ENCODE measurements around the gene ASF1A. TPM values are rescaled to one million over a fixed set of nuclear protein-coding genes. Genes with fewer than 3 reads are reported as not detected.

The ASF1A gene
- total and polyA plus RNA-seq, 3 donors from 2014 or later, result 11.1 to 16.6 (median 13.0) TPM

DNA sequence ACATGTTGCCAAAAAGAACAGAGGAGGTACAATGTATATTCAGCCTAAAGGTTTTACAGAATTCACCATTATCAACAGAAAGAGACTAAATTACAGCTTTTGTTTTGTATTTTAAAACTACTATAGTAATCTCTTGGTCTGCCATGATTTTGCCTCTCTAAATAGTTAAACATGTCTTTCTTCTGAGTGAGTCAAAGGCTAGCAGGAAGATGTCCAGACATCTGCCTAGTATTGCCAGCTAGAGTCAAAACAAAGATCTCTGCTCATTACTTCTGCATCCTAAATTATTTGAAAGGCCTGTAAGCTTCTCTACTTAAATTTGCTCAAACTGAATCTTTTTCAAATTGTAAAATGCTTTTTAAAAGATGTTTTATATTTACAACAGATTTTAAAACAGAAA is 8.8 kb downstream of the ASF1A start:
- Histone ChIP-seq H3K36me3 (ENCODE audit: low read depth, missing control alignments) (no peaks in the 10 kb centered on the region), H3K9me3 (no peaks in the 10 kb centered on the region), H3K27me3 (no peaks in the 10 kb centered on the region), H3K27ac (no peak overlapping the region), H3K4me1 (no peaks in the 10 kb centered on the region), H3K4me3 (no peak overlapping the region)
- intact Hi-C loops (cut with DNase I; ENCODE audit: low total_unique reads), result no loop called here
- DNase-seq, result no peak
- TF ChIP-seq POLR2A (IDR thresholded peaks at IDR 0.05), result no peak
- TF ChIP-seq, protein P1, sequence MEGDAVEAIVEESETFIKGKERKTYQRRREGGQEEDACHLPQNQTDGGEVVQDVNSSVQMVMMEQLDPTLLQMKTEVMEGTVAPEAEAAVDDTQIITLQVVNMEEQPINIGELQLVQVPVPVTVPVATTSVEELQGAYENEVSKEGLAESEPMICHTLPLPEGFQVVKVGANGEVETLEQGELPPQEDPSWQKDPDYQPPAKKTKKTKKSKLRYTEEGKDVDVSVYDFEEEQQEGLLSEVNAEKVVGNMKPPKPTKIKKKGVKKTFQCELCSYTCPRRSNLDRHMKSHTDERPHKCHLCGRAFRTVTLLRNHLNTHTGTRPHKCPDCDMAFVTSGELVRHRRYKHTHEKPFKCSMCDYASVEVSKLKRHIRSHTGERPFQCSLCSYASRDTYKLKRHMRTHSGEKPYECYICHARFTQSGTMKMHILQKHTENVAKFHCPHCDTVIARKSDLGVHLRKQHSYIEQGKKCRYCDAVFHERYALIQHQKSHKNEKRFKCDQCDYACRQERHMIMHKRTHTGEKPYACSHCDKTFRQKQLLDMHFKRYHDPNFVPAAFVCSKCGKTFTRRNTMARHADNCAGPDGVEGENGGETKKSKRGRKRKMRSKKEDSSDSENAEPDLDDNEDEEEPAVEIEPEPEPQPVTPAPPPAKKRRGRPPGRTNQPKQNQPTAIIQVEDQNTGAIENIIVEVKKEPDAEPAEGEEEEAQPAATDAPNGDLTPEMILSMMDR (IDR thresholded peaks at IDR 0.05), result no peak

DNA sequence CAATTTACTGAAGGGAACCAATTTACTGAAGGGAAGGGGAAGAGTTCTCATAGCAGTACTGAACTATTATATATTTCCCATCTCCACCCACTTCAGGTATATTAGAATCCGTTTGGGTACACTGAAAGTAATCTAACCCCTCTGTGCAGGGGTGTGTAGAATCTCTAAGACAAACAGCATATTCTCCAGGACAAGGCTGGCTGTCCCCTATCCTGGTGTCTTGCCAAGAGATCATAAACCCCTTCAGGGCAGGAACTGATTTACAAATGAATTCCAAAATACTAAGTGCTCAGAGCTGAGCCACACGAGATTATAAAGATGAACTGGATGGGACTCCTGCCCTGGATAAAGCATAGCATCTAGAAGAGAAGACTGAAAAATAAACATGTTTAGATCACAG is 9.2 kb downstream of the ASF1A start:
- 70 to 75% methylated on average over 2 of the region's 2 CpGs for WGBS, 2 donors
- Histone ChIP-seq H3K27me3 (no peaks in the 10 kb centered on the region), H3K4me3 (no peak overlapping the region), H3K36me3 (ENCODE audit: low read depth, missing control alignments) (no peaks in the 10 kb centered on the region), H3K4me1 (no peaks in the 10 kb centered on the region), H3K27ac (no peak overlapping the region), H3K9me3 (no peaks in the 10 kb centered on the region)
- intact Hi-C loops (cut with DNase I; ENCODE audit: low total_unique reads), result no loop called here
- no peak for DNase-seq
- TF ChIP-seq POLR2A (IDR thresholded peaks at IDR 0.05), result no peak
- TF ChIP-seq, protein P1 (IDR thresholded peaks at IDR 0.05), result no peak

- Histone ChIP-seq H3K27ac (no peak overlapping the region), H3K4me1 (no peaks in the 10 kb centered on the region), H3K36me3 (ENCODE audit: low read depth, missing control alignments) (no peaks in the 10 kb centered on the region), H3K4me3 (no peak overlapping the region), H3K27me3 (no peaks in the 10 kb centered on the region), H3K9me3 (no peaks in the 10 kb centered on the region)
- intact Hi-C loops (cut with DNase I; ENCODE audit: low total_unique reads), result no loop called here
- TF ChIP-seq, protein P1 (IDR thresholded peaks at IDR 0.05), result no peak
- TF ChIP-seq POLR2A (IDR thresholded peaks at IDR 0.05), result no peak
- WGBS, 2 donors, result 91 to 94% methylated on average over 6 of the region's 6 CpGs
- DNase-seq, result no peak
These were observed 9.7 kb downstream of the ASF1A start for GRCh38 chr6:118903691-118904090.

GRCh38 chr6:118905084-118905483 is 11.1 kb downstream of the ASF1A start:
- Histone ChIP-seq H3K9me3 (no peaks in the 10 kb centered on the region), H3K27ac (no peak overlapping the region), H3K4me3 (no peak overlapping the region), H3K36me3 (ENCODE audit: low read depth, missing control alignments) (no peaks in the 10 kb centered on the region), H3K4me1 (no peaks in the 10 kb centered on the region), H3K27me3 (no peaks in the 10 kb centered on the region)
- no peak for DNase-seq
- TF ChIP-seq, protein P1 (IDR thresholded peaks at IDR 0.05), result no peak
- TF ChIP-seq POLR2A (IDR thresholded peaks at IDR 0.05), result no peak
- intact Hi-C loops (cut with DNase I; ENCODE audit: low total_unique reads), result no loop called here

DNA sequence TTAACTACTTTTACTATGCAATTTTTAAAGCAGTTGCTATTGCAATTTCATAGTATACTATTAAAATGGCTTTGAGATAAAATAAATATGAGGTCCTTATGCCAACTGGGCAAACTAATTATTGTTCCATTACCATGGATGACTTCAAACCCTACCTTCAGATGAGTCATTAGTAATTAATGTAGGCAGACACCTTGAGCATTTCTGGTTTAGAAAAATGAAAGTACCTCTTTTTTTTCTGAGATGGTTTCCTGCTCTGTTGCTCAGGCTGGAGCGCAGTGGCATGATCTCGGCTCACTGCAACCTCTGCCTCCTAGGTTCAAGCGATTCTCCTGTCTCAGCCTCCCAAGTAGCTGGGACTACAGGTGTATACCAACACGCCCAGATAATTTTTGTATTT is 11.9 kb downstream of the ASF1A start:
- no peak overlapping the region for H3K27ac ChIP-seq
- WGBS, 2 donors, result 97 to 100% methylated on average over 4 of the region's 4 CpGs
- H3K27me3 ChIP-seq, result no peaks in the 10 kb centered on the region
- intact Hi-C loops (cut with DNase I; ENCODE audit: low total_unique reads), result no loop called here
- TF ChIP-seq, protein P1 (IDR thresholded peaks at IDR 0.05), result no peak
- no peak for TF ChIP-seq POLR2A (IDR thresholded peaks at IDR 0.05)
- no peak for DNase-seq
- H3K4me3 ChIP-seq, result no peak overlapping the region
- H3K36me3 ChIP-seq (ENCODE audit: low read depth, missing control alignments), result no peaks in the 10 kb centered on the region
- H3K4me1 ChIP-seq, result no peaks in the 10 kb centered on the region
- no peaks in the 10 kb centered on the region for H3K9me3 ChIP-seq

Measured in testis (tissue), 3 donors.